NCI-H526 treated with DMSO at 0.1 percent for 48 hours (cell line): ENCODE data around the gene GNAO1.

ENCODE experiments used
- DNase-seq: peaks from one replicate; lab custom pipeline; 2025; lab: John Stamatoyannopoulos, UW

GNAO1 gene

GRCh38 chr16:56349711-56350161 is 158.4 kb downstream of the GNAO1 start:
- no peak for DNase-seq

GRCh38 chr16:56350491-56351405 is 159.5 kb downstream of the GNAO1 start:
- DNase-seq = no peak

GRCh38 chr16:56351481-56351880 is 160.2 kb downstream of the GNAO1 start:
- DNase-seq = no peak

- no peak for DNase-seq
Observed at GRCh38 chr16:56352351-56353053, 161.2 kb downstream of the GNAO1 start.

GRCh38 chr16:56353054-56353921 is 162.0 kb downstream of the GNAO1 start:
- DNase-seq = no peak

GRCh38 chr16:56354016-56354415 is 162.7 kb downstream of the GNAO1 start:
- no peak for DNase-seq

- no peak for DNase-seq
Observed at GRCh38 chr16:56354746-56355145, 163.5 kb downstream of the GNAO1 start.

- no peak for DNase-seq
Observed at GRCh38 chr16:56355221-56355620, 163.9 kb downstream of the GNAO1 start.

- DNase-seq = no peak
Observed at GRCh38 chr16:56355786-56356275, 164.5 kb downstream of the GNAO1 start.

GRCh38 chr16:56356276-56357240 is 165.3 kb downstream of the GNAO1 start:
- DNase-seq = no peak

GRCh38 chr16:56357241-56357764 is 166.0 kb downstream of the GNAO1 start:
- no peak for DNase-seq

GRCh38 chr16:56357765-56358322 is 166.6 kb downstream of the GNAO1 start:
- DNase-seq = no peak

- no peak for DNase-seq
Observed at GRCh38 chr16:56360117-56361008, 169.1 kb downstream of the GNAO1 start.

GRCh38 chr16:56362057-56362655 is 170.9 kb downstream of the GNAO1 start:
- DNase-seq = no peak

- DNase-seq = no peak
Observed at GRCh38 chr16:56362706-56363105, 171.4 kb downstream of the GNAO1 start.

GRCh38 chr16:56363181-56363716 is 172.0 kb downstream of the GNAO1 start:
- DNase-seq = no peak

GRCh38 chr16:56363781-56364565 is 172.7 kb downstream of the GNAO1 start:
- no peak for DNase-seq

GRCh38 chr16:56364865-56365264 is 173.6 kb downstream of the GNAO1 start:
- DNase-seq = no peak
